ENCODE results near the gene DAGLA.

GRCh38 chr11:61657566-61658290, 22.5 kb upstream of the DAGLA start:
- TF ChIP-seq CTCF (IDR thresholded peaks at IDR 0.05): no peak
- no peak for TF ChIP-seq EZH2 (IDR thresholded peaks at IDR 0.05; ENCODE audit: borderline replicate concordance, insufficient read depth, low read depth, low read length, poor library complexity, severe bottlenecking)
